Ovary (tissue), 3 donors: Measurements from ENCODE around the gene GLCE.

Source experiments
- CTCF ChIP-seq, 3 donors: fragments of 450-650 bp in 2 of 3; fragments of 200-600 bp in 1 of 3; IDR thresholded peaks; one replicate each; pipeline versions ENCODE4 v1.5.1 to v1.8.0; 2016 to 2022; ENCODE audit warnings: antibody characterized with exemption in 3 of 3, mild to moderate bottlenecking in 1 of 3
- EP300 ChIP-seq: sonication (generic); formaldehyde crosslinking; IDR thresholded peaks from one replicate; pipeline ENCODE4 v1.6.1; 2017; ENCODE audit warnings: antibody characterized with exemption
- POLR2A ChIP-seq: fragments of 450-650 bp; IDR thresholded peaks from one replicate; pipeline ENCODE4 v1.6.1; 2017; ENCODE audit warnings: antibody characterized with exemption, mild to moderate bottlenecking, moderate library complexity
- donor health status: DM: no; HTN: no; CAD: no.

DNA sequence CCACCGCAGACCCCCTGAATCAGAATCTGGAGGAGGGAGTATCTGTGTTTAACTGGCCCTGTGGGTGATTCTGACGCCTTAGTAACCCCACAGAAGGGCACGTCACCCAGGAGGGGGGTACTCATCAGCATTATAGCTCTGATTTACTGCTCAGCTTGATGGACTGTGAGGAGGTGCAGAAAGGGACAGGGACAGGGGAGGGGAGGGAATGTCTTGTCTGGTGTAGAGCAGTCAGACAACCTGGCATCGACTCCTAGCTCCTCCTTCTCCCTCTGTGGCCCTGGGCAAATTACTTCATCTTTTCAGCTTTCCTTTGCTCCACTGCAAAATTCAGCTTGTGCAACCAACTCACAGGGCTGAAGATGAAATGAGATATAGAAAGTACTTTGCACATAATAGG is 42.3 kb upstream of the GLCE start:
- TF ChIP-seq CTCF (IDR thresholded peaks at IDR 0.05) (no peak), POLR2A (no peak), EP300 (no peak)
